ENCODE data around the gene LMX1B. TPM values are rescaled to one million over a fixed set of nuclear protein-coding genes. Genes with fewer than 3 reads are reported as not detected.

The LMX1B gene
- total and polyA plus RNA-seq, 8 donors = 0.20 TPM; not detected in 7

DNA sequence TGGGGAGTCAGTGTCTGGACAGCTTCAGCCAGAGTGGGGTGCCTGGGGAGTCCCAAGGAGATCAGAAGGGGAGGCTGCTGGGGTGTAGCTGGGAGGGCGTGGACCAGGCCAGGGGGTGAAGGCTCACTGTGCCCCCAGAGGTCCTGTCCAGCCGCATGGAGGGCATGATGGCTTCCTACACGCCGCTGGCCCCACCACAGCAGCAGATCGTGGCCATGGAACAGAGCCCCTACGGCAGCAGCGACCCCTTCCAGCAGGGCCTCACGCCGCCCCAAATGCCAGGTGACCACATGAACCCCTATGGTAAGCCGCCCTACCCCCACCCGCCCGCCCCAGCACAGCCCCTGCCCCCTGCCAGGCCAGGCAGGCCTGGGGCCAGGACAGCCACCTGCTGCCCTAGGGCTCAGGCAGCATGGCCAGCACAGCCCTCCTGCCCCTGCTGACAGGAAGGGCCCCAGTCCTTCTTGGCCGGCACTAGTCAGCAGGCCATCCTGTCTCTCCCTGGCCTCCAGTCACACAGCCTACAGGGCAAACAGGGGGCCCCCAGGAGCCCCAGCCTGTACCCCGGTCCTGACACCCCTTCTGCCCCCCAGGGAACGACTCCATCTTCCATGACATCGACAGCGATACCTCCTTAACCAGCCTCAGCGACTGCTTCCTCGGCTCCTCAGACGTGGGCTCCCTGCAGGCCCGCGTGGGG lies 82.1 kb downstream of the LMX1B start:
- intact Hi-C loops (cut with DNase I; ENCODE audit: low total_unique reads) = no loop called here
- Histone ChIP-seq H3K9me3 (no peaks in the 10 kb centered on the region), H3K4me1 (no peaks in the 10 kb centered on the region), H3K27ac (no peak overlapping the region), H3K36me3 (no peaks in the 10 kb centered on the region), H3K4me3 (no peak overlapping the region), H3K27me3 (peaks cover 0 to 57% (median 4%) of the 10 kb centered on the region in 3 donors)
- DNase-seq = no peak
- 74 to 88% (median 83%) methylated on average over 15 to 22 of the region's 22 CpGs for WGBS, 5 donors
- TF ChIP-seq EP300 (IDR thresholded peaks at IDR 0.05) = no peak
- no peak for TF ChIP-seq POLR2A (IDR thresholded peaks at IDR 0.05)
- no peak for TF ChIP-seq POLR2AphosphoS5 (IDR thresholded peaks at IDR 0.05)
- no peak for TF ChIP-seq CTCF (IDR thresholded peaks at IDR 0.05)

GRCh38 chr9:126696401-126697145 lies 82.8 kb downstream of the LMX1B start:
- no peaks in the 10 kb centered on the region for H3K36me3 ChIP-seq
- intact Hi-C loops (cut with DNase I; ENCODE audit: low total_unique reads) = no loop called here
- no peak overlapping the region for H3K4me3 ChIP-seq
- no peak for TF ChIP-seq CTCF (IDR thresholded peaks at IDR 0.05)
- no peak for TF ChIP-seq POLR2A (IDR thresholded peaks at IDR 0.05)
- TF ChIP-seq EP300 (IDR thresholded peaks at IDR 0.05) = no peak
- no peak for TF ChIP-seq POLR2AphosphoS5 (IDR thresholded peaks at IDR 0.05)
- no peaks in the 10 kb centered on the region for H3K4me1 ChIP-seq
- DNase-seq = no peak
- WGBS, 5 donors = 82 to 86% (median 85%) methylated on average over 17 to 27 of the region's 27 CpGs
- H3K27me3 ChIP-seq = peaks cover 0 to 59% (median 7%) of the 10 kb centered on the region in 3 donors
- no peak overlapping the region for H3K27ac ChIP-seq
- H3K9me3 ChIP-seq = no peaks in the 10 kb centered on the region

DNA sequence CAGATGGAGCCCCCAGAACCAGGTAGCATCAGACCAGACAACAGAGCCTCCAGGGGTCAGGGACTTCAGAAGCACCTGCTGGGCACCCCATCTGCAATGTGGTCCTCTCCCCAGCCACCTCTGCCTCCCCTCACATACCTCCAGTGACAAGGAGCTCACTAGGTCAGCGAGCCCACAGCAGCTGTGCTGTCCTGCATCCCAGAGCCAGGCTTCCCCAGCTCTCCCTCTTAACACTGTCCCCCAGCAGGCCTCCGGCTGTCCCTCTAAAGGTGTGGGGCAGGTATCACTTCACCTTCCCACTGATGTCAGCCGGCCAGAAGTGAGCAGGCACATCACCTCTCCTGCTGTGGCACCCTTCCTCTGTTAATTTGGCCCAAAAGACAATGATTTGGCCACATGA lies 83.6 kb downstream of the LMX1B start:
- WGBS, 5 donors = 68 to 87% (median 78%) methylated on average over 2 to 3 of the region's 3 CpGs

More for the DNA sequence above, 83.6 kb downstream of the LMX1B start:
- Histone ChIP-seq H3K4me3 (no peak overlapping the region), H3K4me1 (no peaks in the 10 kb centered on the region), H3K27ac (no peak overlapping the region), H3K9me3 (no peaks in the 10 kb centered on the region), H3K27me3 (peaks cover 0 to 63% (median 9%) of the 10 kb centered on the region in 3 donors), H3K36me3 (no peaks in the 10 kb centered on the region)
- intact Hi-C loops (cut with DNase I; ENCODE audit: low total_unique reads) = no loop called here
- DNase-seq = no peak
- TF ChIP-seq CTCF (IDR thresholded peaks at IDR 0.05) (no peak), POLR2AphosphoS5 (IDR thresholded peaks at IDR 0.05) (no peak), EP300 (IDR thresholded peaks at IDR 0.05) (no peak), POLR2A (IDR thresholded peaks at IDR 0.05) (no peak)

All from stomach (tissue), 9 donors.